ENCODE results near the gene GRWD1. TPM values are rescaled to one million over a fixed set of nuclear protein-coding genes. Genes with fewer than 3 reads are reported as not detected.

Gene GRWD1
- total RNA-seq, 1 donor from 2014 or later, result 52.1 TPM

- intact Hi-C loops (cut with micrococcal nuclease), result loop anchor here (1.0 to 5.0 kb wide), 18 partner anchors 9 to 1384 kb away; partner anchors contain the start of genes AKT1S1, CYTH2, DBP and GRWD1
Observed at GRCh38 chr19:48492925-48493717, 47.3 kb downstream of the GRWD1 start.

- intact Hi-C loops (cut with micrococcal nuclease), result loop anchor here (1.0 to 5.0 kb wide), 18 partner anchors 8 to 1383 kb away; partner anchors contain the start of genes AKT1S1, CYTH2, DBP and GRWD1
Observed at GRCh38 chr19:48493718-48494401, 48.1 kb downstream of the GRWD1 start.

DNA sequence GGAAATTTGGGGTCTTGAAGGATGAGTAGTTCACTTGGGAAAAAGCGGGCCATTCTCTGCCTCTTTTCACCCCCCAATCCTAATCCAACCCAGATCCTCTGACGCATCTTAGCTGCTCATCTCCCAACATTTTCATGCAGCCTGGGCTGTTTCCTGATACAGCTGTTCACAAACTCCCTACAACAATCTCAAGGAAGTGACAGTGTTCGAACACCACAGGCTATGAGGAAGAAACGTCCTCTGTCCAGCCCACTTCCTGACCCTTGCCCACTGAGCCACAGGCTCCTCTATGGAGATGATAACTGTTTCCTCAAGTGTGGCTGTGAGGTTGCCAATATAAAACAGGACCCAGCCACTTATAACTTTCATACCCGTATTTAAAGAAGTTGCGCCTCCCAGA, 49.6 kb downstream of the GRWD1 start:
- intact Hi-C loops (cut with micrococcal nuclease), result no loop called here

- intact Hi-C loops (cut with micrococcal nuclease), result no loop called here
Observed at GRCh38 chr19:48496959-48497727, 51.4 kb downstream of the GRWD1 start.

GRCh38 chr19:48497728-48498594, 52.2 kb downstream of the GRWD1 start:
- intact Hi-C loops (cut with micrococcal nuclease), result no loop called here

DNA sequence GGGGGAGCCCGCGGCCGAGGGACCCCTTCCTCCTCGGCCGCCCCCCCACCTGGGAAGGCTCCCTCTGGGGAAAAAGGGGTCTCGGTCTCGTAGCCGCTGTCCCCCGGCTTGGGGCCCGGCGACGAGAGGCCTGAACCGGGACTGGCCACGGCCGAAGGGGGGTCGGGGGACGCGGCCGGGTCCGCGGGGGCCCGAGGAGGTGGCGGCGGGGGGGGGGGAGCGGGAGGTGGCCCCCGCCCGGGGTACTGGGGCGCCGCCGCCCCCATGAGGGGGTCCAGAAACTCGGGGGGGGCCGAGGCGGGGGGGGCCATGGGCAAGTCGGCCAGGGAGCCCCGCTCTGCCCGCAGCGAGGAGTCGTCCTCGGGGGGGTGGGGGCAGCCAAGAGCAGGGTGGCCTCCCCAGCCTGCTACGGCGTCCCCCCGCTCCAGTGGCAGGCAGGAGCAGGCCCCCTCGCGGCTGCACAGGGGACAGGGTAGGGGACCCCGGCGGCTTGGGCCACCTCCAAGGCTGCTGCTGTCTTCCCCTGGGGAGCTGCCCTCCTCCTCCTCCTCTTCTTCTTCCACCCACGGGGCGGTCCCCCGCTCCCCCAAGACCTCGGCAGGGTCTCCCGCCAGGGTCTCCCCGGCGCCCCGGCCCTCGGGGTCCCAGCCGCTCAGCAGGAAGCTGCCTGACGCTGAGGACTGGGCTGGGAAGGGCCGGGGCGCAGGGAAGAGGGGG, 53.0 kb downstream of the GRWD1 start:
- intact Hi-C loops (cut with micrococcal nuclease), result no loop called here

- intact Hi-C loops (cut with micrococcal nuclease), result loop anchor here (10.0 kb wide), 1 partner anchor 465 kb away; the partner anchor contains the start of gene FTL
Observed at GRCh38 chr19:48499316-48500090, 53.7 kb downstream of the GRWD1 start.

DNA sequence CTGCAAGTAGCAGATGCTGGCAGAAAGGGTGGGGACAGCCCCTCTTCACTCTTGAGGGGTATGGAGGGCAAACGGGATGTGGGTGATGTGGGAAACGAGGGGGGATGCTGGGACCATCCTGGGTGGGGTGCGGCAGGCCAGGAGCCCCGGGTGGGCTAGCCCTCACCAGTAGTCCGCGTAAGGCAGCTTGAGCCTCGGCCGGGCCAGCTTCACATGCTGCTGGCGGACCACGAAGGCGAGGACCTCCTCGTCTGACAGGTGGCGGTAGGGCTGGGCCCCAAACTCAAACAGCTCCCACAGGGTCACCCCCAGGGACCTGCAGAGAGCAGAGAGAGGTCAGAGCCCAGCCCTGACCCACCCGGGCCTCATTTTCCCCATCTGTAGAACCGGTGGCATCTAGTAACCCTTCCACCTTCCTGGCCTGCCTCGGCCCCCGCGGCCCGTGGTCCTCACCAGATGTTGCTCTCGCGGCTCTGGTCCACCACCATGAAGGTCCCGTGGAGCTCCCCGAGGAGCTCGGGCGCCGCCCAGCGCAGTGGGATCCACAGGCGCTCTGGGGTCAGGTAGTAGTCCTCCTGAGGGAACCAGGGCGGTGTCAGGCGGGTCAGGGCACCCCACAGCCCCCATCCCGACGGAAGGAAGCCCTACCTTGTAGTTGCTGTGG, 55.2 kb downstream of the GRWD1 start:
- intact Hi-C loops (cut with micrococcal nuclease), result loop anchor here (10.0 kb wide), 1 partner anchor 464 kb away; the partner anchor contains the start of gene FTL

DNA sequence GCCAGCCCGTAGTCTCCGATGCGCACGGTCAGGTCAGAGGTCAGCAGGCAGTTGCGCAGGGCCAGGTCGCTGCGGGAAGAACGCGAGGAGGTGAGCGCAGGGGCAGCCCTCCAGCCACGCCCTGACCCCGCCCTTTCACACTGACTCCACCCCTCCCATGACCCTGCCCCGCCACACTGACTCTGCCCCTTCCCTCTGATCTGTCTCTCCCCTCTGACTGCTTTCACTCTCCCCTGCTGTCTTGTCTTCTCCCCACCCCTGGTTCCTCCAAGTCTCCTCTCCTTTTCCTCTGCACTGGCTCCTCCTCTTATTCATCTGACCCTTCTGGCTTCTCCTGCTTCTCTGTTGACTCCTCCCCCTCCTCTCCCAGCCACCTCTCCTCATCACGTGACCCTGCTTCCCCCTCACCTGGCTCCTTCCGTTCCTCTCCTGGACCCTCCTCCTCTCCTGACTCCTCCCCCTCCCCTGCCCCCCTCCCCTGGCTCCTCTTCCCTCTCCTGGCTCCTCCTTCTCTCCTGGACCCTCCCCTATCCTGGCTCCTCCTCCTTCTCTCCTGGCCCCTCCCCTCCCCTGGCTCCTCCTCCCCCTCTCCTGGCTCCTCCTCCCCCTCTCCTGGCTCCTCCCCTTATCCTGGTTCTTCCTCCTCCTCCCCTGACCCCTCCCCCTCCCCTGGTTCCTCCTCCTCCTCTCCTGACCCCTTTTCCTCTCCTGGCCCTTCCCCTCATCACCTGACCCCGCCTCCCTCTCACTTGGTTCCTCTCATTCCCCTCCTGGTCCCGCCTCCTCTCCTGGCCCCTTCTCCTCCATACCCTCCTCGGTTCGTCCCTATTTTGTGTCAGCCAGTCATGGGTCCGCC, 55.9 kb downstream of the GRWD1 start:
- intact Hi-C loops (cut with micrococcal nuclease), result loop anchor here (1.0 to 10.0 kb wide), 4 partner anchors 8 to 463 kb away; partner anchors contain the start of genes CYTH2 and FTL

GRCh38 chr19:48502350-48503018, 56.7 kb downstream of the GRWD1 start:
- intact Hi-C loops (cut with micrococcal nuclease), result loop anchor here (1.0 to 10.0 kb wide), 4 partner anchors 8 to 462 kb away; partner anchors contain the start of genes CYTH2 and FTL

GRCh38 chr19:48506138-48506733, 60.5 kb downstream of the GRWD1 start:
- intact Hi-C loops (cut with micrococcal nuclease), result loop anchor here (1.0 to 10.0 kb wide), 4 partner anchors 78 to 459 kb away; partner anchors contain the start of gene FTL

Other genes starting within 250 kb of the GRWD1 start
- 185 and 191 TPM in 2 replicates for gene CARD8, start 190.1 kb upstream of the GRWD1 start, total RNA-seq
- gene ZNF114, start 175.9 kb upstream of the GRWD1 start, total RNA-seq, result 0.15 TPM in 1 of 2 replicates, not detected in the other
- 449 and 464 TPM in 2 replicates for gene EMP3, start 120.4 kb upstream of the GRWD1 start, total RNA-seq
- gene TMEM143, start 82.0 kb upstream of the GRWD1 start, total RNA-seq, result 13.6 and 14.7 TPM in 2 replicates
- gene SYNGR4, start 81.6 kb upstream of the GRWD1 start, total RNA-seq, result not detected in 2 replicates
- gene KDELR1, start 54.4 kb upstream of the GRWD1 start, total RNA-seq, result 72.6 and 74.0 TPM in 2 replicates
- gene GRIN2D, start 52.3 kb upstream of the GRWD1 start, total RNA-seq, result 0.25 and 0.32 TPM in 2 replicates
- 1.5 and 1.8 TPM in 2 replicates for gene KCNJ14, start 9.6 kb downstream of the GRWD1 start, total RNA-seq
- 48.1 and 49.0 TPM in 2 replicates for gene CYTH2, start 23.4 kb downstream of the GRWD1 start, total RNA-seq
- gene LMTK3, start 65.9 kb downstream of the GRWD1 start, total RNA-seq, result 4.5 and 5.0 TPM in 2 replicates
- 0.29 and 0.32 TPM in 2 replicates for gene SULT2B1, start 106.2 kb downstream of the GRWD1 start, total RNA-seq
- gene SPACA4, start 160.8 kb downstream of the GRWD1 start, total RNA-seq, result not detected in 2 replicates
- 2.8 and 3.1 TPM in 2 replicates for gene FAM83E, start 169.1 kb downstream of the GRWD1 start, total RNA-seq
- gene RPL18, start 173.2 kb downstream of the GRWD1 start, total RNA-seq, result 1,358 and 1,391 TPM in 2 replicates
- 32.7 and 41.5 TPM in 2 replicates for gene SPHK2, start 173.5 kb downstream of the GRWD1 start, total RNA-seq
- gene DBP, start 191.4 kb downstream of the GRWD1 start, total RNA-seq, result 6.4 and 8.0 TPM in 2 replicates
- 6.6 and 8.8 TPM in 2 replicates for gene CA11, start 200.2 kb downstream of the GRWD1 start, total RNA-seq
- 0.51 and 0.81 TPM in 2 replicates for gene NTN5, start 227.0 kb downstream of the GRWD1 start, total RNA-seq
- not detected in 2 replicates for gene FUT2, start 250.0 kb downstream of the GRWD1 start, total RNA-seq